Measurements from ENCODE around the gene ARL8B.

GRCh38 chr3:5122030-5122740 is at the start of gene ARL8B:
- TF ChIP-seq CTCF (optimal IDR thresholded peaks at IDR 0.05 in 1 of 3, IDR thresholded peaks at IDR 0.05 in 1 of 3, conservative IDR thresholded peaks at IDR 0.05 in 1 of 3; ENCODE audit: extremely low read depth in 1 of 3, insufficient read depth in 2 of 3, low read length in 3 of 3) (peak; percentile 87 to 99 (median 93)), EZH2 (IDR thresholded peaks at IDR 0.05; ENCODE audit: low read length) (no peak)

All from keratinocyte (primary cell).